ENCODE measurements around the gene TMOD3. TPM values are rescaled to one million over a fixed set of nuclear protein-coding genes. Genes with fewer than 3 reads are reported as not detected.
A peak's percentile ranks its signal among the peaks of the same experiment; 100 is the strongest.

The TMOD3 gene
- total RNA-seq, 1 experiment from 2014 or later, result 94.6 TPM

DNA sequence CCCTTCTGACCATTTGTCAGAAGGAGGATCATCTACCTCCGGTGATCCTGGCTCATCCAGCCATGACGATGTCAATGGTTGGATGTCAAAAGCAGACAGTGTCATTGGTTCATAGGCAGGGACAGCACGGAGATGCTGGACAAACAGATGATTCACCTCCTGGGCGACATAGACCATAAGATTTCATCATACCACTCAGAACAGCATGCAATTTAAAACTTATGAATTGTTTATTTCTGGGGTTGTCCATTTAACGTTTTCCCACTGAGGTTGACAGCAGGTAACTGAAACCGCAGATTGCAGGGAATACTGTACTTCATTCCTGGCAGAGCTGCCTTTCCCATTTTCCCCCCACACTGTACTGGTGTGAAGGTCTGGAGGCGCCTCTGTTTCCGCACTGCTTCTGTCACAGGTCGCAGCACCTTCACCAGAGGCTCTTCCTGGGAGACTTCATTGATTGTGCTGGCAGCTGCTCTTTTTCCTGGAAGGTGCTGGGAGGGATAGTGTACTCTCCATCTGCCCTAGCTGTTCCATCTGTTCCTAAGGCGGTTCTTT is 32.5 kb upstream of the TMOD3 start:
- intact Hi-C loops (cut with micrococcal nuclease), result no loop called here
- POLR2A ChIA-PET, result no interaction called here
- Mint-ChIP-seq H3K4me3 (ENCODE audit: unreplicated experiment) (no peak overlapping the region), H3K9me3 (ENCODE audit: unreplicated experiment) (peaks cover 7% of the 10 kb centered on the region), H3K4me1 (ENCODE audit: insufficient read depth, unreplicated experiment) (peaks cover 7% of the 10 kb centered on the region), H3K36me3 (ENCODE audit: insufficient read depth, unreplicated experiment) (no peaks in the 10 kb centered on the region), H3K27ac (ENCODE audit: low read depth, unreplicated experiment) (no peak overlapping the region), H3K27me3 (ENCODE audit: insufficient read depth, unreplicated experiment) (no peaks in the 10 kb centered on the region)
- DNase-seq (ENCODE audit: unreplicated experiment), result peak; percentile 61
- CTCF ChIA-PET, result no interaction called here
- BruUV-seq (replicated peaks), result no TSS peak
- TF ChIP-seq, protein P1, sequence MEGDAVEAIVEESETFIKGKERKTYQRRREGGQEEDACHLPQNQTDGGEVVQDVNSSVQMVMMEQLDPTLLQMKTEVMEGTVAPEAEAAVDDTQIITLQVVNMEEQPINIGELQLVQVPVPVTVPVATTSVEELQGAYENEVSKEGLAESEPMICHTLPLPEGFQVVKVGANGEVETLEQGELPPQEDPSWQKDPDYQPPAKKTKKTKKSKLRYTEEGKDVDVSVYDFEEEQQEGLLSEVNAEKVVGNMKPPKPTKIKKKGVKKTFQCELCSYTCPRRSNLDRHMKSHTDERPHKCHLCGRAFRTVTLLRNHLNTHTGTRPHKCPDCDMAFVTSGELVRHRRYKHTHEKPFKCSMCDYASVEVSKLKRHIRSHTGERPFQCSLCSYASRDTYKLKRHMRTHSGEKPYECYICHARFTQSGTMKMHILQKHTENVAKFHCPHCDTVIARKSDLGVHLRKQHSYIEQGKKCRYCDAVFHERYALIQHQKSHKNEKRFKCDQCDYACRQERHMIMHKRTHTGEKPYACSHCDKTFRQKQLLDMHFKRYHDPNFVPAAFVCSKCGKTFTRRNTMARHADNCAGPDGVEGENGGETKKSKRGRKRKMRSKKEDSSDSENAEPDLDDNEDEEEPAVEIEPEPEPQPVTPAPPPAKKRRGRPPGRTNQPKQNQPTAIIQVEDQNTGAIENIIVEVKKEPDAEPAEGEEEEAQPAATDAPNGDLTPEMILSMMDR (IDR thresholded peaks at IDR 0.05; ENCODE audit: unreplicated experiment), result no peak

DNA sequence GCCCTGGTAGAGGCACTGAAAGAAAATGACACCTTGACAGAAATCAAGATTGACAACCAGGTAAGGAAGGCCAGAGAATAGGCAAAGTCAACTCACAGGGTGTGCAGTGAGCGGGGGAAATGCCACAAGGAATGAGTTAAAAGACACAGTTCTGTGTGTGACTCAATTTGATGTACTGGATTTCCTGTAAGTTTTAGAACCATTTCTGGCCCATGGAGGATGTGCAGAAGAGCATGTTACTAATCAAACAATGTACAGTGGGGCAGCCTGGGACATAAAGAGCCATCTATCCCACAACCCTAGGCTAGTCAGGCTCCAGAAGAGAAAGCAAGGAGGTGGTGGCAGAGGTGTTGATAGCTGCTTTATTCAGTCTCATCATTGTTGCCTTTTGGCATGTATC is 31.2 kb upstream of the TMOD3 start:
- H3K27me3 Mint-ChIP-seq (ENCODE audit: insufficient read depth, unreplicated experiment), result no peaks in the 10 kb centered on the region
- ChIA-PET CTCF (no interaction called here), POLR2A (no interaction called here)
- H3K36me3 Mint-ChIP-seq (ENCODE audit: insufficient read depth, unreplicated experiment), result peaks cover 6% of the 10 kb centered on the region
- TF ChIP-seq, protein P1 (IDR thresholded peaks at IDR 0.05; ENCODE audit: unreplicated experiment), result no peak
- peaks cover 7% of the 10 kb centered on the region for H3K4me1 Mint-ChIP-seq (ENCODE audit: insufficient read depth, unreplicated experiment)
- no peak overlapping the region for H3K4me3 Mint-ChIP-seq (ENCODE audit: unreplicated experiment)
- DNase-seq (ENCODE audit: unreplicated experiment), result no peak
- intact Hi-C loops (cut with micrococcal nuclease), result no loop called here
- peaks cover 7% of the 10 kb centered on the region for H3K9me3 Mint-ChIP-seq (ENCODE audit: unreplicated experiment)
- BruUV-seq (replicated peaks), result no TSS peak
- peak overlapping the region; percentile 55 for H3K27ac Mint-ChIP-seq (ENCODE audit: low read depth, unreplicated experiment)

DNA sequence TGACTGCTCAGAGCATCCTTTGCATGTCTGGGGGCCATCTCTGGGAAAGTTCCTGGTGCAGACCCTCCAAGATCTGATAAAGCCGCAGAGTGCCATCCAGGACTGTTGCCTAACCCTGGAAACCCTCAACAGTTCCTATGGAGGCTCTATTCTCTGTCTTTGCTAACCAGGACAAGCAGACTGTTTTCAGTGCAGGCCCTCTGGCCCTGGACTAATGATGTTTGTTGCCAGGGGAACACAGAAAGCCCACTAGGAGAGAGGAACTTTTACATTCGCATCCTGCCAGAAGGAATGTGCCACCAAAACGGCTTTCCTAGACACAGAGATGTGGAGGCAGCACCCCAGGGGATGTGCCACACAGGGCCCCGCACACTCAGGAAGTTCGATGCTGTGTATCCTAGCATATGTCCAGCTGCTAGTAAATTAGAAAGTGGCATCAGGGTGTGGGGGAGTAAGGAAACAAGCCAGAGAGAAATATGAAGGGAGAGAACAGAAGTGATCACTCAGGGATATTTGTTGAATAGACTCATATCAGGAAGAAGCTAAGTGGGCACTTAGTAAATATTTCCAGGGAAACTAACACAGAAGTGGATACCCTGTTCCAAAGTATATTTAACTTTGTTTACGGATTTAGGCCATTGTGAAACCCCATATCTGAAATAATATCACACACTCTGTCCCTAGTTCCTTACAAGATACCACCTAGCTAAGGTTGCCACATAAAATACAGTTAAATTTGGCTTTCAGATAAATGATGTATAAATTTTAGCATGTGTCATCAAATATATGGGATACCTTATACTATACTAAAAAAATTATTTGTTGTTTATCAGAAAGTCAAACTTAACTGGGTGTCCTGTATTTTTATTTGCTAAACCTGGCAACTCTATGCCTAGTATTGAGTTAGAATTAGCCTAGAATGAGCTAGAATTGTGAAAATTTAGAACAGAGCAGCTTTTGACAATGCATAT is 29.9 kb upstream of the TMOD3 start:
- H3K4me3 Mint-ChIP-seq (ENCODE audit: unreplicated experiment), result no peak overlapping the region
- peaks cover 7% of the 10 kb centered on the region for H3K9me3 Mint-ChIP-seq (ENCODE audit: unreplicated experiment)
- H3K4me1 Mint-ChIP-seq (ENCODE audit: insufficient read depth, unreplicated experiment), result peaks cover 7% of the 10 kb centered on the region
- peaks cover 9% of the 10 kb centered on the region for H3K36me3 Mint-ChIP-seq (ENCODE audit: insufficient read depth, unreplicated experiment)
- no peak for DNase-seq (ENCODE audit: unreplicated experiment)
- no TSS peak for BruUV-seq (replicated peaks)
- CTCF ChIA-PET, result interaction anchor here (1.0 kb wide), 1 partner anchor 263 kb away, joined by 3 read pairs; no protein-coding TSS in a partner anchor
- intact Hi-C loops (cut with micrococcal nuclease), result no loop called here
- TF ChIP-seq, protein P1 (IDR thresholded peaks at IDR 0.05; ENCODE audit: unreplicated experiment), result no peak
- POLR2A ChIA-PET, result no interaction called here
- H3K27ac Mint-ChIP-seq (ENCODE audit: low read depth, unreplicated experiment), result no peak overlapping the region
- H3K27me3 Mint-ChIP-seq (ENCODE audit: insufficient read depth, unreplicated experiment), result no peaks in the 10 kb centered on the region

DNA sequence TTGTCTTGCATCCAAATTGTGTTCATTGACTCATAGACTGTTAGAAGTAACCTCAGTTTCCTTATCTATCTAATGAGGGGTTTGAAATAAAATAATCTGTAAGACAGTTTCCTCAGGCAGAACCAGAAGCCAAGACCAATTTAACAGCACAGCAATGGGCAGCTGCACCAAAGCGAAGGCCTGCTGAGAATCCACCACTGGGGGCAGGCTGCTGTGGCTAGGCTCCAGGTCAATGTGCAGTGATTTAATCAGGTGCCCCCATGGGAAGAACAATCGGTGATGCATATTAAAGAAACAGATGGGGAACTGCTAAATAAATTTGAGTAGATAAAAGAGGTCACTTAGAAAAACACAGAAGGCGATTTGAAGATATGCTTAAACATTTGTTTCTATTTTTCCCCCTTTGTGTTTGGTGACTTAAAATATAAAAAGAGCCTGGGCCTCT is 28.0 kb upstream of the TMOD3 start:
- Mint-ChIP-seq H3K27ac (ENCODE audit: low read depth, unreplicated experiment) (no peak overlapping the region), H3K36me3 (ENCODE audit: insufficient read depth, unreplicated experiment) (peaks cover 9% of the 10 kb centered on the region), H3K4me1 (ENCODE audit: insufficient read depth, unreplicated experiment) (peaks cover 7% of the 10 kb centered on the region), H3K4me3 (ENCODE audit: unreplicated experiment) (no peak overlapping the region), H3K9me3 (ENCODE audit: unreplicated experiment) (no peaks in the 10 kb centered on the region), H3K27me3 (ENCODE audit: insufficient read depth, unreplicated experiment) (no peaks in the 10 kb centered on the region)
- TF ChIP-seq, protein P1 (IDR thresholded peaks at IDR 0.05; ENCODE audit: unreplicated experiment), result peak; percentile 32
- DNase-seq (ENCODE audit: unreplicated experiment), result peak; percentile 46
- intact Hi-C loops (cut with micrococcal nuclease), result no loop called here
- ChIA-PET POLR2A (interaction anchor here (0.6 kb wide), 1 partner anchor 52 kb away, joined by 3 read pairs; no protein-coding TSS in a partner anchor), CTCF (interaction anchor here (0.6 to 1.2 kb wide), 6 partner anchors 20 to 125 kb away, joined by 3 to 4 read pairs (median 3); no protein-coding TSS in a partner anchor)
- BruUV-seq (replicated peaks), result no TSS peak
